GM23248 (cell line): ENCODE measurements around the gene PCDHGA8. TPM values are rescaled to one million over a fixed set of nuclear protein-coding genes. Genes with fewer than 3 reads are reported as not detected.
A peak's percentile ranks its signal among the peaks of the same experiment; 100 is the strongest.
"Not testable (repeated sequence)": the region's sequence is repeated elsewhere in the genome, so short reads cannot be mapped to it uniquely, and the experiment has no call there.

Experiments
- DNase-seq: peaks from one replicate; pipeline ENCODE4 v3.0.0-alpha.2; 2015
- H2AFZ ChIP-seq: fragments of 200-600 bp; sonication (generic); 2 replicates; pipeline ENCODE4 v1.6.1; 2016; ENCODE audit warnings: antibody characterized with exemption
- H3F3A ChIP-seq: fragments of 200-600 bp; sonication (generic); 2 replicates; pipeline ENCODE4 v1.6.1; 2016; ENCODE audit warnings: mild to moderate bottlenecking, antibody characterized with exemption, mixed run types; ENCODE audit not compliant: insufficient read depth
- H3K27ac ChIP-seq: fragments of 200-600 bp; sonication (generic); 2 replicates; pipeline ENCODE4 v1.5.1; 2016; ENCODE audit warnings: mild to moderate bottlenecking
- H3K27me3 ChIP-seq: fragments of 200-600 bp; sonication (generic); replicated peaks from 2 replicates; pipeline ENCODE4 v1.6.1; 2016; ENCODE audit warnings: mild to moderate bottlenecking; ENCODE audit not compliant: insufficient read depth
- H3K36me3 ChIP-seq: fragments of 200-600 bp; sonication (generic); 2 replicates; pipeline ENCODE4 v1.6.1; 2016; ENCODE audit warnings: low read depth, mild to moderate bottlenecking
- H3K4me1 ChIP-seq: fragments of 200-600 bp; sonication (generic); 2 replicates; pipeline ENCODE4 v1.6.1; 2016; ENCODE audit warnings: mild to moderate bottlenecking; ENCODE audit not compliant: insufficient read depth
- H3K4me2 ChIP-seq: fragments of 200-600 bp; sonication (generic); one replicate; pipeline ENCODE4 v1.6.1; 2016; ENCODE audit warnings: mild to moderate bottlenecking; ENCODE audit not compliant: unreplicated experiment
- H3K4me3 ChIP-seq: fragments of 200-600 bp; sonication (generic); 2 replicates; pipeline ENCODE4 v1.5.1; 2016; ENCODE audit warnings: mild to moderate bottlenecking
- H3K79me2 ChIP-seq: fragments of 200-600 bp; sonication (generic); 2 replicates; pipeline ENCODE4 v1.6.1; 2016; ENCODE audit warnings: mild to moderate bottlenecking; ENCODE audit not compliant: insufficient read depth
- H3K9ac ChIP-seq: fragments of 200-600 bp; sonication (generic); 2 replicates; pipeline ENCODE4 v1.6.1; 2016; ENCODE audit warnings: mild to moderate bottlenecking
- H3K9me2 ChIP-seq: fragments of 200-600 bp; sonication (generic); 2 replicates; pipeline ENCODE4 v1.6.1; 2016; ENCODE audit warnings: mixed run types, mild to moderate bottlenecking, moderate library complexity; ENCODE audit not compliant: insufficient read depth
- H3K9me3 ChIP-seq: fragments of 200-600 bp; sonication (generic); one replicate; pipeline ENCODE4 v1.6.1; 2017; ENCODE audit warnings: low read depth
- H4K20me1 ChIP-seq: fragments of 200-600 bp; sonication (generic); 2 replicates; pipeline ENCODE4 v1.6.0; 2016; ENCODE audit not compliant: insufficient read depth
- EZH2 ChIP-seq: fragments of 200-600 bp; sonication (generic); IDR thresholded peaks from 2 replicates; pipeline ENCODE4 v1.6.1; 2018; ENCODE audit warnings: antibody characterized with exemption, mild to moderate bottlenecking; ENCODE audit not compliant: insufficient read depth, poor library complexity, severe bottlenecking
- EZH2phosphoT487 ChIP-seq: fragments of 200-600 bp; sonication (generic); IDR thresholded peaks from 2 replicates; pipeline ENCODE4 v1.6.1; 2018; ENCODE audit warnings: antibody characterized with exemption, moderate library complexity, mild to moderate bottlenecking, low read depth; ENCODE audit not compliant: insufficient read depth
- WGBS, 2 experiments: methylation state at CpG; one replicate each; pipeline ENCODE4 v1.1.6; 2015 to 2017; ENCODE audit warnings: low lambda C conversion rate in 2 of 2, low coverage in 1 of 2; ENCODE audit errors: missing lambda C conversion rate in 2 of 2; 5-methylcytosine and 5-hydroxymethylcytosine counted together
- in situ Hi-C: fragments of 300-500 bp; cut with MboI; formaldehyde crosslinking; loops from 2 replicates; pipeline ENCODE4 v1.15.0; 2020
- polyA plus RNA-seq: library from polyadenylated mRNA; unstranded; fragments of >200 nt; fragmentation: Nextera tagmentation; extraction: Ambion mirVana; gene quantifications from 2 replicates; pipeline ENCODE4 v1.2.1, GENCODE V29; 2016
- total RNA-seq: library from RNA; depleted of rRNA; stranded (reverse); fragments of >200 nt; shearing (Covaris generic); gene quantifications from 2 replicates; pipeline ENCODE4 v1.2.3, GENCODE V29; 2014

Gene PCDHGA8
- total and polyA plus RNA-seq, 2 experiments from 2014 or later: 0.69 to 0.86 TPM

DNA sequence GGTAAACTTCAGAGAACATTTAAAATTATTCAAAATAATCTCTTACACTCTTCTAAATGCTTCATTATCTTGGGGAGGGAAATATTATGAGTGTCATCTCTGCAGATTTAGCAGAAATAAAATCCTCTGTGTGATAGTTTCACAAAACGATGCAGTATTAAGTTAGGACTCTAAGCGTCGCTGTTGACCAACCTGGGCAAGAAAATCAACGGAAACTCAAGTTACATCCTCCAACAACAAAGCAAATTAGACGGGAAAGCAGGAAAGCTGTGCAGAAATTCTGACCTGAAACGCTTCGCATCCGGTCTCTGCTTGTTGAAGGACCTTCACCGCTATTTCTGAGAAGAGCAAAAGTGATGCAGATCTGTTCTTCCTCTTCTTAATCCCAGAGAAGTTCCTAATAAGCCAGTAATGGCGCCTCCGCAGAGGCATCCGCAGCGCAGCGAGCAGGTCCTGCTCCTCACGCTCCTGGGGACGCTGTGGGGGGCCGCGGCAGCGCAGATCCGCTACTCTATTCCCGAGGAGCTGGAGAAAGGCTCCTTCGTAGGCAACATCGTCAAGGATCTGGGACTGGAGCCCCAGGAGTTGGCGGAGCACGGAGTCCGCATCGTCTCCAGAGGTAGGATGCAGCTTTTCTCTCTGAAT, 18.6 kb upstream of the PCDHGA8 start, which contains the start of gene PCDHGA6:
Gene PCDHGA6, plus strand, starts transcription at position 219 of the 645 bp plus-strand sequence. Its CDS starts 193 bp downstream, at position 412.
- Histone ChIP-seq H3K9ac (peak within 1 kb of the TSS; percentile 67), H3K4me3 (peak within 1 kb of the TSS; percentile 77), H3K27ac (peak within 1 kb of the TSS; percentile 44), H2AFZ (peak within 1 kb of the TSS; percentile 92), H3K9me3 (no peaks in the 10 kb centered on the region), H3K4me2 (peak within 1 kb of the TSS; percentile 80), H4K20me1 (no peaks in the 10 kb centered on the region), H3K4me1 (no peaks in the 10 kb centered on the region), H3F3A (no peaks in the 10 kb centered on the region), H3K36me3 (no peaks in the 10 kb centered on the region), H3K79me2 (no peaks in the 10 kb centered on the region), H3K9me2 (no peaks in the 10 kb centered on the region), H3K27me3 (no peaks in the 10 kb centered on the region)
- DNase-seq: peak; percentile 64
- no peak for TF ChIP-seq EZH2
- TF ChIP-seq EZH2phosphoT487: no peak
- WGBS, 2 experiments: 13 to 20% methylated on average over 27 of the region's 27 CpGs
- in situ Hi-C loops: no loop called here

DNA sequence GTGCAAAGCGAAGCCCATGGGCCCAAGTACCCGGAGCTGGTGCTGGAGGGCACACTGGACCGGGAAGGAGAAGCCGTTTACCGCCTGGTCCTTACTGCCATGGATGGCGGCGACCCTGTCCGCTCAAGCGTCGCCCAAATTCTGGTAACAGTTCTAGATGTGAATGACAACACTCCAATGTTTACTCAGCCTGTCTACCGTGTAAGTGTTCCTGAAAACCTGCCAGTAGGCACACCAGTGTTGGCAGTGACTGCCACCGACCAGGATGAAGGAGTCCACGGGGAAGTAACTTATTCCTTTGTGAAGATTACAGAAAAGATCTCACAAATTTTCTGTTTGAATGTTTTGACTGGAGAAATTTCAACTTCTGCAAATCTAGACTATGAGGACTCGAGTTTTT, 17.8 kb upstream of the PCDHGA8 start:
- in situ Hi-C loops: no loop called here
- no peaks in the 10 kb centered on the region for H3K9me2 ChIP-seq
- WGBS, 2 experiments: 53 to 61% methylated on average over 14 of the region's 14 CpGs
- TF ChIP-seq EZH2: no peak
- DNase-seq: no peak
- H3K4me1 ChIP-seq: no peaks in the 10 kb centered on the region
- H3K4me3 ChIP-seq: peak overlapping the region; percentile 77
- H3K9me3 ChIP-seq: no peaks in the 10 kb centered on the region
- H3K9ac ChIP-seq: no peak overlapping the region
- peak overlapping the region; percentile 80 for H3K4me2 ChIP-seq
- no peaks in the 10 kb centered on the region for H3K27me3 ChIP-seq
- no peaks in the 10 kb centered on the region for H4K20me1 ChIP-seq
- no peaks in the 10 kb centered on the region for H3K36me3 ChIP-seq
- no peaks in the 10 kb centered on the region for H3K79me2 ChIP-seq
- H3F3A ChIP-seq: no peaks in the 10 kb centered on the region
- H3K27ac ChIP-seq: no peak overlapping the region
- H2AFZ ChIP-seq: peak overlapping the region; percentile 92

DNA sequence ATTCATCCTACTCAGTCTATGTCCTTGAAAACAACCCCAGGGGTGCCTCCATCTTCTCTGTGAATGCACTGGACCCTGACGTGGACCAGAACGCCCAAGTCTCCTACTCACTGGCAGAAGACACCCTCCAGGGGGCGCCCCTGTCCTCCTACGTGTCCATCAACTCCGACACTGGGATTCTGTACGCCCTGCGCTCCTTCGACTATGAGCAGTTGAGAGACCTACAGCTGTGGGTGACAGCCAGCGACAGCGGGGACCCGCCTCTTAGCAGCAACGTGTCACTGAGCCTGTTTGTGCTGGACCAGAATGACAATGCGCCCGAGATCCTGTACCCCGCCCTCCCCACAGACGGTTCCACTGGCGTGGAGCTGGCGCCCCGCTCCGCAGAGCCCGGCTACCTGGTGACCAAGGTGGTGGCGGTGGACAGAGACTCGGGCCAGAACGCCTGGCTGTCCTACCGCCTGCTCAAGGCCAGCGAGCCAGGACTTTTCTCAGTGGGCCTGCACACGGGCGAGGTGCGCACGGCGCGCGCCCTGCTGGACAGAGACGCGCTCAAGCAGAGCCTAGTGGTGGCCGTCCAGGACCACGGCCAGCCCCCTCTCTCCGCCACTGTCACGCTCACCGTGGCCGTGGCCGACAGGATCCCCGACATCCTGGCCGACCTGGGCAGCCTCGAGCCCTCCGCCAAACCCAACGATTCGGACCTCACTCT, 16.8 kb upstream of the PCDHGA8 start:
- H3K9me3 ChIP-seq, H3K79me2 ChIP-seq, H3K4me1 ChIP-seq, in situ Hi-C loops, H3K9me2 ChIP-seq, H3K36me3 ChIP-seq, H2AFZ ChIP-seq, H3K27me3 ChIP-seq, H3K9ac ChIP-seq, H3K4me3 ChIP-seq, H3F3A ChIP-seq, H3K4me2 ChIP-seq, H3K27ac ChIP-seq, DNase-seq, H4K20me1 ChIP-seq: not testable (repeated sequence)
- WGBS, 2 experiments: 53 to 66% methylated on average over 32 to 34 of the region's 48 CpGs

DNA sequence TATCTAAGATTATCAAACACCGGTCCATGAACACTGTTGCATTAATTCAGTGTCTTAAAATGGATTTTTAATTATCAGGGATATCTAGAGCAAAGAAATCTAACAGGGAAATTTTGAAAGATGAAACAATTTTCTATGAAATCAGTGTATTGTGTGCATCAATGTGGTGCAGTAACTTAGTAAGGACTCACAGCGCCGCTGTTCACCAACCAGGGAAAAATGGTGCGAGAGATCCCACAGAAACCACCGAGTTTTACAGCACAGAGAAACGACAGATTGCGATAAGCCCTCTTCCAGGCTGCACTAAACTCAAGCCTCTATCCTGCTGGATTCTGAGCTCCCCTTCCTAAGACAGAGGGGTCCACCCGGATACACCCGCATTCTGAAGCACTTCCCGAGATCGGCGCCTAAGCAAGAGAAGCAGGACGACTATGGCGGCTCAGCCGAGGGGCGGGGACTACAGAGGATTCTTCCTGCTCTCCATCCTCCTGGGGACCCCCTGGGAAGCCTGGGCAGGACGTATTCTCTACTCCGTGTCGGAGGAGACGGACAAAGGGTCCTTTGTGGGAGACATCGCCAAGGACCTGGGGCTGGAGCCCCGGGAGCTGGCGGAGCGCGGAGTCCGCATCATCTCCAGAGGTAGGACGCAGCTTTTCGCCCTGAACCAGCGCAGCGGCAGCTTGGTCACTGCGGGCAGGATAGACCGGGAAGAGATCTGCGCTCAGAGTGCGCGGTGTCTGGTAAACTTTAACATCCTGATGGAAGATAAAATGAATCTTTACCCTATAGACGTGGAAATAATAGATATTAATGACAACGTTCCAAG, 9.8 kb upstream of the PCDHGA8 start, which contains the start of gene PCDHGA7:
Gene PCDHGA7, plus strand, starts transcription at position 274 of the 826 bp plus-strand sequence. Its CDS starts 158 bp downstream, at position 432.
- TF ChIP-seq EZH2phosphoT487: no peak
- TF ChIP-seq EZH2: no peak
- H2AFZ ChIP-seq: no peak within 1 kb of the TSS; the same call in 1 of the 2 replicates
- no peak for DNase-seq
- H3K4me3 ChIP-seq: no peak within 1 kb of the TSS; the same call in 1 of the 2 replicates
- no peak within 1 kb of the TSS for H3K27ac ChIP-seq
- WGBS, 2 experiments: 34 to 38% methylated on average over 36 to 37 of the region's 37 CpGs
- H3K9ac ChIP-seq: no peak within 1 kb of the TSS
- no peaks in the 10 kb centered on the region for H3K9me2 ChIP-seq
- no peaks in the 10 kb centered on the region for H3F3A ChIP-seq
- no peaks in the 10 kb centered on the region for H3K27me3 ChIP-seq
- no peaks in the 10 kb centered on the region for H3K36me3 ChIP-seq
- H3K79me2 ChIP-seq: no peaks in the 10 kb centered on the region
- H3K9me3 ChIP-seq: no peaks in the 10 kb centered on the region
- H4K20me1 ChIP-seq: no peaks in the 10 kb centered on the region
- H3K4me2 ChIP-seq: no peak within 1 kb of the TSS
- in situ Hi-C loops: no loop called here
- no peaks in the 10 kb centered on the region for H3K4me1 ChIP-seq
